Effector memory CD8-positive, alpha-beta T cell (primary cell): ENCODE data around the gene MBD3.
"Not testable (repeated sequence)": the region's sequence is repeated elsewhere in the genome, so short reads cannot be mapped to it uniquely, and the experiment has no call there.

Source experiments
- ATAC-seq: fragments of 150-1000 bp; cut with Tn5 transposase; replicated peaks from 2 replicates; pipeline ENCODE4 v1.10.0; 2021; ENCODE audit warnings: mild to moderate bottlenecking, moderate library complexity
- DNase-seq, 3 experiments: peaks; one replicate each; pipeline ENCODE4 v3.0.0; 2021
- H3K27ac Mint-ChIP-seq, 2 donors: one replicate each; pipeline ENCODE4 v1.8.0; 2022; ENCODE audit warnings: mild to moderate bottlenecking in 2 of 2, mixed read lengths in 2 of 2, moderate library complexity in 2 of 2
- H3K27me3 Mint-ChIP-seq, 2 donors: one replicate each; pipeline ENCODE4 v1.8.0; 2022; ENCODE audit warnings: mixed read lengths in 2 of 2
- H3K36me3 Mint-ChIP-seq: one replicate; pipeline ENCODE4 v1.8.0; 2022; ENCODE audit warnings: mild to moderate bottlenecking, moderate library complexity, mixed read lengths; ENCODE audit not compliant: insufficient read depth
- H3K4me1 Mint-ChIP-seq, 2 donors: one replicate each; pipeline ENCODE4 v1.8.0; 2022; ENCODE audit warnings: low read depth in 2 of 2, mixed read lengths in 2 of 2
- H3K4me3 Mint-ChIP-seq, 2 donors: one replicate each; pipeline ENCODE4 v1.8.0; 2022; ENCODE audit warnings: mild to moderate bottlenecking in 2 of 2, mixed read lengths in 2 of 2, moderate library complexity in 2 of 2
- H3K9me3 Mint-ChIP-seq, 2 donors: one replicate each; pipeline ENCODE4 v1.8.0; 2022; ENCODE audit warnings: mixed read lengths in 2 of 2
- total RNA-seq, 9 experiments: gene quantifications; one replicate each; lab custom pipeline; 2026; lab: John Stamatoyannopoulos, UW

The MBD3 gene, protein sequence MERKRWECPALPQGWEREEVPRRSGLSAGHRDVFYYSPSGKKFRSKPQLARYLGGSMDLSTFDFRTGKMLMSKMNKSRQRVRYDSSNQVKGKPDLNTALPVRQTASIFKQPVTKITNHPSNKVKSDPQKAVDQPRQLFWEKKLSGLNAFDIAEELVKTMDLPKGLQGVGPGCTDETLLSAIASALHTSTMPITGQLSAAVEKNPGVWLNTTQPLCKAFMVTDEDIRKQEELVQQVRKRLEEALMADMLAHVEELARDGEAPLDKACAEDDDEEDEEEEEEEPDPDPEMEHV
- 16.1 to 107 (median 55.9) reads per million in 9 experiments for total RNA-seq

DNA sequence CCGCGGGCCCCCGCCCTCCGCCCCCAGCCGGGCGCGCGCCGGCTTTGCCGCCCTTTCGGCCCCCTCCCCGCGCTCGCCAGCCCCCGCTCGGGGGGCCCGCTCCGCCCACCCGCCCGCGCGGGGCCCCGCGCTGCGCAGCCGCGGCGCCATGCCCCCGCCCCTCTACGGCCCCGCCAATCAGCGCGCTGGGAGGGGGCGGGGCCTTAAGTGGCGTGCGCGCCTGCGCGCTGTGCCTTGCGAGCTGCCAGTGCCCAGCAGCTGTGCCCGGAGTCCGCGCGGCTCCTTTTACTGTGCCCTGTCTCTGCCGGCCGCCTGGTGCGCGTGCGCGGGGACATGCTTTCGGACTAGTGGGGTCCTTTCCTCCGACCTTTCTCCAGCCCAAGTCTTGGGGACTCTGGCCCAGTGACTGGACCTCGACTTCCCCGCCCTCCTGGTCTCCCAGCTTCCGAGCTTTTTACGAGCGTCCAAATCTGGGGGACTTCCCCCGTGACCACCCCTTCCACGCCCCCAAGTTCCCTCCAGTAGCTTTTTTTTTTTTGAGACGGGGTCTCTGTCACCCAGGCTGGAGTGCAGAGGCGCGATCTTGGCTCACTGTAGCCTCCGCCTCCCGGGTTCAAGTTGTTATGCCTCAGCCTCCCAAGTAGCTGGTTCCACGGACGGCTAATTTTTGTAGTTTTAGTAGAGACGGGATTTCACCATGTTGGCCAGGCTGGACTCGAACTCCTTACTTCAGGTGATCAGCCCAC is at the start of gene MBD3:
TSS of gene MBD3 (minus strand) at position 111 of the 746 bp plus-strand sequence. CDS start 234 bp downstream, outside the sequence.
- peaks cover 9 to 14% of the 10 kb centered on the region in 2 donors for H3K4me1 Mint-ChIP-seq
- peaks cover 28% of the 10 kb centered on the region for H3K36me3 Mint-ChIP-seq
- no peaks in the 10 kb centered on the region for H3K27me3 Mint-ChIP-seq

DNA sequence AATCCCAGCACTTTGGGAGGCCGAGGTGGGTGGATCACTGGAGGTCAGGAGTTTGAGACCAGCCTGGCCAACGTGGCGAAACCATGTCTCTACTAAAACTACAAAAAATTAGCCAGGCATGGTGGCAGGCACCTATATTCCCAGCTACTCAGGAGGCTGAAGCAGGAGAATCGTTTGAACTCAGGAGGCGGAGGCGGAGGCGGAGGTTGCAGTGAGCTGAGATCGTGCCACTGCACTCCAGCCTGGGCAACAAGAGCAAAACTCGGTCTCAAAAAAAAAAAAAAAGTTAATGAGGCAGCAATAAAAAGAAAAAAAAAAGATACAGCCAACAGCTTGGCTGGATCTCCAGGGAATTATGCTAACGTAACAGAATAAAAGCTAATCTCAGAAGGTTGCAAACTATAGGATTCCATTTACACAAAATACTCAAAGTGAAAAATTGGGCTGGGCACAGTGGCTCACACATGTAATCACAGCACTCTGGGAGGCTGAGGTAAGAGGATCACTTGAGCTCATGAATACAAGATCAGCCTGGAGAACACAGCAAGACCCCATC is 48.3 kb upstream of the MBD3 start:
- not testable (repeated sequence) for ATAC-seq, H3K27me3 Mint-ChIP-seq, H3K27ac Mint-ChIP-seq, DNase-seq, H3K4me3 Mint-ChIP-seq, H3K9me3 Mint-ChIP-seq
- H3K4me1 Mint-ChIP-seq = peaks cover 6 to 11% of the 10 kb centered on the region in 2 donors
- H3K36me3 Mint-ChIP-seq = peaks cover 35% of the 10 kb centered on the region

More for the DNA sequence above, at the start of gene MBD3:
- H3K27ac Mint-ChIP-seq = peak within 1 kb of the TSS; percentile 92 to 95
- ATAC-seq (peak; percentile 73), DNase-seq (peak; percentile 84 to 87 (median 84))
- H3K4me3 Mint-ChIP-seq = peak within 1 kb of the TSS; percentile 89 to 91
- no peaks in the 10 kb centered on the region for H3K9me3 Mint-ChIP-seq

DNA sequence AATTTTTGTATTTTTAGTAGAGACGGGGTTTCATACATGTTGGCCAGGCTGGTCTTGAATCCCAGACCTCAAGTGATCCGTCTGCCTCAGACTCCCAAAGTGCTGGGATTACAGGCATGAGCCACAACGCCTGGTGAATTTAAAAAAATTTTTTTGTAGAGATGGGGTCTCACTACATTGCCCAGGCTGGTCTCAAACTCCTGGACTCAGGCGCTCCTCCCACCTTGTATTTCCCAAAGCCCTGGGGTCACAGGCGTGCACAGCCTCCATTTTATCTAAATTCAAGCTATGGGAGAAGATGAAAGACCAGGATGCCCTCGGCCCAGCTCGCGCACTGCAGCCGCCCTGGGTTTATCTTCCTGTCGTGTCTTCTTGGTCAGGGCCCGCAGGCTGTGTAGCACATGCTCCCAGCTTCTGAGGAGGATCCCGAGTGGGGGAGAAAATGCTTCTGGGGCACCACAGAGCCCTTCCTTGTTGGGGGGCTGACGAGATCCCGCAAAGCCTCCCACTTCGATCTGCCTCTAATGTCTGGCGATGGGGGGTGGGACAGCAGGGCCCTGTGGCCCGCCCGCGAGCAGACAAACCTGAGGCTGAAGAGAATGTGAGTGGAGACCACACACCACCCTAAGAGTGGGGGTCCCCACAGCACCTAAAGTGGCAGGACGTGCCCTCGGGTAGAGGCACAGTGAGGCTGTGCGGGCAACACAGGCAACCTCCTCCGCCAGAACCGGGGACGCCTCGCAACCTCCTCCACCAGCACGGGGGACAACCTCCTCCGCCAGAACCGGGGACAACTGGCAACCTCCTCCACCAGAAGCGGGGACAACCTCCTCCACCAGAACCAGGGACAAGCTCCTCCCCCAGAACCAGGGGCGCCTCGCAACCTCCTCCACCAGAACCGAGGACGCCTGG is 43.9 kb upstream of the MBD3 start:
- Mint-ChIP-seq H3K4me3 (no peak overlapping the region), H3K36me3 (peaks cover 30% of the 10 kb centered on the region), H3K4me1 (peaks cover 1 to 10% of the 10 kb centered on the region in 2 donors), H3K27me3 (no peaks in the 10 kb centered on the region), H3K9me3 (no peaks in the 10 kb centered on the region), H3K27ac (no peak overlapping the region)
- DNase-seq (no peak), ATAC-seq (no peak)

DNA sequence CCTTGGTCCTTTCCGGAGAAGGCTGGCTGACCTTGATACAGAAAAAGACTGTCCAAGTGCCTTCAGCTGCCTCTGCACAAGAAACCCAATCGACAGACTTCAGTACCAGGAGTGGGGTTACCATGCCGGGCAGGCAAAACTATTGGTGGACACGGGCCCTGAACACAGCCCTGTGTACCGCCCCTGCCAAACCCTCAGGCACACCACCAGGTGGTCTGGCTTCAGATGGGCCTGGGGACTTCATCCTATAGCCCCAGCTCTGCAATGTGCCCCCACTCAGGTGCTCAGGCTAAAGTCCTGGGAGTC is 42.2 kb upstream of the MBD3 start:
- no peak overlapping the region for H3K4me3 Mint-ChIP-seq
- peaks cover 26% of the 10 kb centered on the region for H3K36me3 Mint-ChIP-seq
- no peaks in the 10 kb centered on the region for H3K27me3 Mint-ChIP-seq
- no peak overlapping the region for H3K27ac Mint-ChIP-seq
- ATAC-seq (no peak), DNase-seq (no peak)
- H3K4me1 Mint-ChIP-seq = peaks cover 1 to 10% of the 10 kb centered on the region in 2 donors
- no peaks in the 10 kb centered on the region for H3K9me3 Mint-ChIP-seq

DNA sequence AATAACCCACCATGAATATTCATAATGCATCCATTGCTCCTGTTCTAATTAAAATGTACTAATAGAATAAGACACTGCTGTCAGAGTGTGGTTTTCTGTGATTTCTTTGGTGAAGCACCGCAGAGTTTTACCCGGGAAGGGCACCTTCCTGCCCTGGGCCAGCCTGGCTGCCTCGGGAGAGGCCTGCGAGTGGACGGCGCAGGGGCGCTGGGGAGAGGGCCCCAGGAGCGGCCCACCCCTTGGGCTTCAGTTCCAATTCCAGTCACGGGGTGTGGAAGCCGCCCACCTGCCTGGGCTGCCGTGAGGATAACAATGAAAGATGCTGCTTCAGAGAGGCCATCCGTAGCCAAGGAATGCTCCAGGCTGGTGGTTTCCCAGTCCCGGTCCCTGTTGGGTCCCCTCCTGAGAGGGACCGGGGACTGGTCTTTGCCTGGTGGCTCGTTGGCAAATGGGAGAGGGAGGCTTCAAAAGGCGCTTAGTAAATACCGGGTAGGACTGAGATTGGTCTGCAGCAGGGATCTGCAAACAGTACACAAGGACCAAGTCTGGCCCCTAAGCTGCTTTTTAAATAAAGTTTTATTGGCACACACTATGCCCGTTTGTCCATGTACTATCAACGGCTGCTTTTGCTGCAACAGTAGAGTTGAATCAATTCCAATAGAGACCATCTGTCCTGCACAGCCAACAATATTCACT is 41.7 kb upstream of the MBD3 start:
- Mint-ChIP-seq H3K9me3 (no peaks in the 10 kb centered on the region), H3K4me3 (no peak overlapping the region), H3K36me3 (peaks cover 25% of the 10 kb centered on the region), H3K4me1 (peaks cover 0 to 6% of the 10 kb centered on the region in 2 donors), H3K27ac (peak overlapping the region in 1 of 2 donors; percentile 68), H3K27me3 (no peaks in the 10 kb centered on the region)
- ATAC-seq = no peak
- no peak for DNase-seq

DNA sequence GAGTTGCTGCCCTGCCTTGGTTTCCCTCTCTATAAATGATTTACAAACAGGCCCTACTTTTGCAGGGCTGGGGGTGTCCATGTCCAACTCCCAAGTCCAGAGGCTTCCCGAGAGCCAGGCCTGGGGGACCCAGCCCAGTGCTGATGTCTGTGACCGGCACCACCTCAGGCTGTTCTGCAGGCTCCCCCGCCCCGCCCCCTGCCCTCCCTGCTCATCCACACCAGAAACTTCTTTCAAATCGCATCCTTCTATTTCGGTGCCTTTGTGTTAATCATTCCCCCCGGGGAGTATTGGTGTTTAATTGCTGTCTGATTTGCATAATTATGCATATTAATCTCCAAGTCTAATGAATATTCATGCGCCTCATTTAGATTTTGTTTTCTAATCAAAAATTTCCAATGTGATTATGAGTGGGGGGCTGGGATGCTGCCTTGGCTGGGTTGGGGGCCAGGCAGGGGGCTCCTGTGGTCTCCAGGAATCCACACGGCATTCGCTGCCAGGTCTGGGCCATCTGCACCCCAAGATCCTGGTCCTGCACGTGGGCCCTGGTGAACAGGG is 40.7 kb upstream of the MBD3 start:
- no peaks in the 10 kb centered on the region for H3K9me3 Mint-ChIP-seq
- no peak overlapping the region for H3K4me3 Mint-ChIP-seq
- H3K27me3 Mint-ChIP-seq = no peaks in the 10 kb centered on the region
- ATAC-seq (no peak), DNase-seq (no peak)
- peaks cover 20% of the 10 kb centered on the region for H3K36me3 Mint-ChIP-seq
- H3K27ac Mint-ChIP-seq = peak overlapping the region in 1 of 2 donors; percentile 68
- H3K4me1 Mint-ChIP-seq = peaks cover 0 to 6% of the 10 kb centered on the region in 2 donors

DNA sequence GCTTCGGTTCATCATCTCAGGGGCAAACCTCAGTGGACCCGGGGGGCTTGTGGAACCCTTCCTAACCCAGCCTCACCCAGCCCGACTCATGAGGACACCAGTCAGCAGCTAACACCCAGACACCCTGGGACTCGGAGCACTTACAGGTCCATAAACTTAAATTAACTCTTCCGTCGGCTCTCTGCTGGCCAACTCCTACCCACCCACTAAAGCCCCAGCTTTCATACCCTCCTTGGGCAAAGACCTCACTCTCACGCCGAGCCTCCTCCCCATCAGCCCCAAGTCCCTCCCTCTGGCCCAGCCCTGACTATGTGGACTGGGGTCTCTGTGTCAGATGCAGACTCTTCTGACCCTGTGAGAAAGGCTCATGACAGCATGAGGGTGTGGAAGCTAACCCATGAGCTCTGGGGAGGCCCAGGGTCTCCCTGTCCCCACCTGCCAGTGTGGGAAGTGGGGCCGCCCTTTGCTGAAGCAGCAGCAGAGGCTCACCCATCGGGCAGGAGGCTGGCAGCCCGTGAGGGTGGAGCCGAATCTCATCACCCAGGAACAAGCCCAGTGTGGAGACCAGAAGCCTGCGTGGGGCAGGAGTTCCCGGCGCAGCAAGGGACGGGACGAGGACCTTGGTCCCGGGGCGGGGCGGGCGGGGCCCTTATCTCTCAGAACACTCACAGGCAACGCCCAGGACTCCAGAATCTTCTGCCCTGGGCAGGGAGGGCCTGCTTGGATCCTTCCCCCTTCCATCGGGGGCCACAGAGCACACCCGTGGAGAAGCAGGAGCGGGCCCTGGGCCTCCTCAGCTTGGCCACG is 40.0 kb upstream of the MBD3 start:
- Mint-ChIP-seq H3K4me1 (peaks cover 0 to 6% of the 10 kb centered on the region in 2 donors), H3K36me3 (peaks cover 20% of the 10 kb centered on the region)

DNA sequence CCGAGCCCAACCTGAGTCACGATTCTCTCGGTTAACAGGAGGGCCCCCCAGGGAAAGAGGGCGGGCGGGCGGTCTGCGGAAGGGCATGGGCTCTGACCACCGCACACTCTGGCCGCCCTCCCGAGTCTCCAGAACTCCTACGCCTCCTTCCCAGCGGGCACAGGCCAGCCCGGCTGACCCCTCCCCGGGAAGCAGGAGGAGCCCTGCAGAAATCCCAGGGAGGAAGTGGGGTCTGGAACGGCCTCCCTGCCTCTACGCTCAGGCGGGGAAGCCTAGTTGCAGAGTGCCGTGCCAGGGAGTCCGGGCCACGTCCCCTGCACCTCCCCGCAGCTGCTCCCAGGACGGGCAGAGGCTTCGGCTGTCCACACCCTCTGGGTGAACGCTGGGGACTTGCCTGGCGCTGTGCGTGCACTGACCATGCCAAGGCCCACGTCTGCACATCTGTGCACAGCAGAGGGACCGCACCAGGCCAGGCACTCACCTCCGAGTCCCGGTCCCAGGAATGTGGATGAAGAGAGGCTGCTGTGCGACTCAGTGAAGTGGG is 39.0 kb upstream of the MBD3 start:
- peak overlapping the region in 1 of 2 donors; percentile 14 for H3K4me3 Mint-ChIP-seq
- DNase-seq = no peak
- H3K27ac Mint-ChIP-seq = no peak overlapping the region
- H3K4me1 Mint-ChIP-seq = peaks cover 0 to 6% of the 10 kb centered on the region in 2 donors
- no peaks in the 10 kb centered on the region for H3K27me3 Mint-ChIP-seq
- peaks cover 20% of the 10 kb centered on the region for H3K36me3 Mint-ChIP-seq
- no peak for ATAC-seq
- no peaks in the 10 kb centered on the region for H3K9me3 Mint-ChIP-seq

More for the DNA sequence above, 40.0 kb upstream of the MBD3 start:
- Mint-ChIP-seq H3K9me3 (no peaks in the 10 kb centered on the region), H3K27ac (no peak overlapping the region), H3K27me3 (no peaks in the 10 kb centered on the region), H3K4me3 (no peak overlapping the region)
- ATAC-seq (no peak), DNase-seq (no peak)

DNA sequence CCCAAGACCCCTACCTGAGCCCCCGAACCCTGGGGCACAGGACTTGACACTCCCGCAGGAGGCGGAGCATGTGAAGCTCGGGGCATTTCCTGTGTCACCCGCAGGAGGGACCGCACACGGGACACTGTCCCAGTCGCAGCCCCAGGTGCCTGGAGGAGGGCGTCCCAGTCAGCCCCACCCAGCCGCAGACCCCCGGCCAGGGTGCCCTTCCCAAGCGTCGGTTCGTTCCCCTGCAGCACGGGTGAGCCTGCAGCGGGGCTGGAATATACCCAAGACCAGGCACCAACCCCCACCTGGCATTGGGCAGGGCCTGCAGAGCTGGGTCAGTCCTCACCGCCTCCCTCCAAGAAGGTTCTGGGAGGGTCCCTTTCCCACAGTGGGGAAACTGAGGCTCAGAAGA is 38.1 kb upstream of the MBD3 start:
- ATAC-seq (no peak), DNase-seq (no peak)
- H3K27ac Mint-ChIP-seq = no peak overlapping the region
- no peaks in the 10 kb centered on the region for H3K27me3 Mint-ChIP-seq
- H3K4me1 Mint-ChIP-seq = peaks cover 0 to 6% of the 10 kb centered on the region in 2 donors
- H3K9me3 Mint-ChIP-seq = no peaks in the 10 kb centered on the region
- H3K36me3 Mint-ChIP-seq = peaks cover 12% of the 10 kb centered on the region
- no peak overlapping the region for H3K4me3 Mint-ChIP-seq

DNA sequence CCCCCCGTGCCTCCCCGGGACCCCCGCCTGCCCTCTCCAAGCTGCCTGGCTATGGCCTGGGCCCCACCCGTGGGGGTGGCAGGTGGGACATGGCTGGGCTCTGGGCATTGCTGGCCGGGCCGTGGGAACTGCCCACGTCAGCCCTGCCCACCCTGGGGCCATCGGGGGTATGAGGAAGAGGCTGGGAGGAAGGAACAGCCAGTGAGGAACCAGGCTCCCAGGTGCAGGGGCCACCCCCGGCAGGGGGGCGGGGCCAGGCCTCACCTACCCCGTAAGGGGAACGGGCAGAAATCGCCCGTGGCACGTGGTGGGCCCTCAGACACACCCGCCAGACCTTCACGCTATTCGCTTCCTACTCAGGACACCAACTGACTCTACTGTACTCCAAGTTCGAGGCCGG is 37.3 kb upstream of the MBD3 start:
- no peaks in the 10 kb centered on the region for H3K4me1 Mint-ChIP-seq
- no peaks in the 10 kb centered on the region for H3K27me3 Mint-ChIP-seq
- ATAC-seq (no peak), DNase-seq (no peak)
- H3K27ac Mint-ChIP-seq = no peak overlapping the region
- no peaks in the 10 kb centered on the region for H3K9me3 Mint-ChIP-seq
- H3K4me3 Mint-ChIP-seq = no peak overlapping the region
- peaks cover 9% of the 10 kb centered on the region for H3K36me3 Mint-ChIP-seq

DNA sequence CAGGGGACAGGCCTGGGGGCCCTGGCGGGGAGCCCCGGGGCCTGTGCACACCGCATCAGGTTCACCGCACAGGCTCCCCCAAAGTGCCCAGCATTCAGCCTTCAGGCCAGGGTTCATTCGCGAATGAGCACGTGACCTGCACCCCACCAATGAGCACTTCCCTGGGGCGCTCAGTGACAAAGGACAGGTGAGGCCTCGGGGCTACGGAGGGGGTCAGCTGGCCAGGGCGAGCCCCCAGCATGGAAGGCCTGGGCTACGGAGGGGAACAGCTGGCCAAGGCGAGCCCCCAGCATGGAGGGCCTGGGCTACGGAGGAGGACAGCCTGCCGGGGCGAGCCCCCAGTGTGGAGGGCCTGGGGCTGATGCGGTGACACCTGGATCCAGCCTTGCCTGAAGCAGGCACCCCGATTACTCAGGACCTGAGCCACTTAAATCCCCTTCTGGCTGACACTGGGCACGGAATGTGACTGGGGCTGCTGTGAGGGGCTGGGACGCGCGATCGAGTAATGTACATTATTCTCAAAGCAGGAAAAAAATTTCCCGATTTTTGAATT is 36.7 kb upstream of the MBD3 start:
- no peak for DNase-seq
- no peaks in the 10 kb centered on the region for H3K9me3 Mint-ChIP-seq
- H3K27me3 Mint-ChIP-seq = no peaks in the 10 kb centered on the region
- H3K4me3 Mint-ChIP-seq = no peak overlapping the region
- H3K4me1 Mint-ChIP-seq = peaks cover 0 to 3% of the 10 kb centered on the region in 2 donors
- no peak for ATAC-seq
- H3K36me3 Mint-ChIP-seq = peaks cover 10% of the 10 kb centered on the region
- H3K27ac Mint-ChIP-seq = no peak overlapping the region
